ENCODE data around the gene RPL27.
A peak's percentile ranks its signal among the peaks of the same experiment; 100 is the strongest.

The RPL27 gene

GRCh38 chr17:43019418-43019817, 21.2 kb downstream of the RPL27 start:
- no peak for DNase-seq (ENCODE audit: low spot score)
- TF ChIP-seq CTCF (IDR thresholded peaks at IDR 0.05; ENCODE audit: extremely low read depth, missing control alignments), result no peak

- no peak for TF ChIP-seq CTCF (IDR thresholded peaks at IDR 0.05; ENCODE audit: extremely low read depth, missing control alignments)
- DNase-seq (ENCODE audit: low spot score), result no peak
Observed at GRCh38 chr17:43020030-43020621, 21.9 kb downstream of the RPL27 start.

- no peak for TF ChIP-seq CTCF (IDR thresholded peaks at IDR 0.05; ENCODE audit: extremely low read depth, missing control alignments)
- DNase-seq (ENCODE audit: low spot score), result peak; percentile 70
Observed at GRCh38 chr17:43020789-43021740, 22.8 kb downstream of the RPL27 start.

GRCh38 chr17:43021741-43022512, 23.7 kb downstream of the RPL27 start, which contains the start of gene VAT1:
VAT1 (minus strand) TSS chr17:43022385; CDS start chr17:43022322, 63 bp downstream.
- no peak for TF ChIP-seq CTCF (IDR thresholded peaks at IDR 0.05; ENCODE audit: extremely low read depth, missing control alignments)
- peak; percentile 86 for DNase-seq (ENCODE audit: low spot score)

GRCh38 chr17:43024407-43025289, 26.4 kb downstream of the RPL27 start, which contains the start of gene RND2:
RND2 (plus strand) TSS chr17:43025231; CDS start chr17:43025348, 117 bp downstream.
- peak; percentile 94 for DNase-seq (ENCODE audit: low spot score)
- peak; percentile 50 for TF ChIP-seq CTCF (IDR thresholded peaks at IDR 0.05; ENCODE audit: extremely low read depth, missing control alignments)

GRCh38 chr17:43025290-43025657, 27.1 kb downstream of the RPL27 start:
- no peak for TF ChIP-seq CTCF (IDR thresholded peaks at IDR 0.05; ENCODE audit: extremely low read depth, missing control alignments)
- no peak for DNase-seq (ENCODE audit: low spot score)

Data from GM20000 (cell line).